ENCODE results near the gene ZNF160.
"Not testable (repeated sequence)": the region's sequence is repeated elsewhere in the genome, so short reads cannot be mapped to it uniquely, and the experiment has no call there.

ZNF160 gene

DNA sequence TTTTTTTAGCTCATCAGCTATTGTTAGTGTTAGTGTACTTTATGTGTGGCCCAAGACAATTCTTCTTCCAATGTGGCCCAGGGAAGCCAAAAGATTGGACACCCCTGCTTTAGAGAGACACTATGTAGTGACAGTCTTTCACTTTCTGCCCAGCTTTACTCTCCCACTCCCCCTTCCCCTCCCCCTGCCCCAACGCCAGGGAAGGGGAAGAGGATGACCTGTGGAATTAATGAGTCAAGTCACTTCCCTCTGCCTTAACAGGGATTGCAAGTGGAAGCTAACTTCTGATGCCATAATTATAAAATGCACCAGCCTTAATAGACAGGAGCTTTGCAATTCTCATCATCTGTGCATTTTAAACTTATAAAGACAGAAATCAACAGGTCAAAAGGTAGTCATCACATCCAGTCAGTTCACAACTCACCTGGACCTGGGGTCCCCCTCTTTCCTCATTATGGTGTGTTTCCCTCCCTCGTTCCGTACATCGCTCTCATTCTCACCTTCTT, 27.9 kb upstream of the ZNF160 start:
- DNase-seq (ENCODE audit: low read depth), result peak; percentile 6
- H3K4me3 ChIP-seq (ENCODE audit: low read depth, low read length), result no peak overlapping the region
- TF ChIP-seq, protein P1, sequence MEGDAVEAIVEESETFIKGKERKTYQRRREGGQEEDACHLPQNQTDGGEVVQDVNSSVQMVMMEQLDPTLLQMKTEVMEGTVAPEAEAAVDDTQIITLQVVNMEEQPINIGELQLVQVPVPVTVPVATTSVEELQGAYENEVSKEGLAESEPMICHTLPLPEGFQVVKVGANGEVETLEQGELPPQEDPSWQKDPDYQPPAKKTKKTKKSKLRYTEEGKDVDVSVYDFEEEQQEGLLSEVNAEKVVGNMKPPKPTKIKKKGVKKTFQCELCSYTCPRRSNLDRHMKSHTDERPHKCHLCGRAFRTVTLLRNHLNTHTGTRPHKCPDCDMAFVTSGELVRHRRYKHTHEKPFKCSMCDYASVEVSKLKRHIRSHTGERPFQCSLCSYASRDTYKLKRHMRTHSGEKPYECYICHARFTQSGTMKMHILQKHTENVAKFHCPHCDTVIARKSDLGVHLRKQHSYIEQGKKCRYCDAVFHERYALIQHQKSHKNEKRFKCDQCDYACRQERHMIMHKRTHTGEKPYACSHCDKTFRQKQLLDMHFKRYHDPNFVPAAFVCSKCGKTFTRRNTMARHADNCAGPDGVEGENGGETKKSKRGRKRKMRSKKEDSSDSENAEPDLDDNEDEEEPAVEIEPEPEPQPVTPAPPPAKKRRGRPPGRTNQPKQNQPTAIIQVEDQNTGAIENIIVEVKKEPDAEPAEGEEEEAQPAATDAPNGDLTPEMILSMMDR (conservative IDR thresholded peaks at IDR 0.05; ENCODE audit: low read depth, low read length), result no peak

DNA sequence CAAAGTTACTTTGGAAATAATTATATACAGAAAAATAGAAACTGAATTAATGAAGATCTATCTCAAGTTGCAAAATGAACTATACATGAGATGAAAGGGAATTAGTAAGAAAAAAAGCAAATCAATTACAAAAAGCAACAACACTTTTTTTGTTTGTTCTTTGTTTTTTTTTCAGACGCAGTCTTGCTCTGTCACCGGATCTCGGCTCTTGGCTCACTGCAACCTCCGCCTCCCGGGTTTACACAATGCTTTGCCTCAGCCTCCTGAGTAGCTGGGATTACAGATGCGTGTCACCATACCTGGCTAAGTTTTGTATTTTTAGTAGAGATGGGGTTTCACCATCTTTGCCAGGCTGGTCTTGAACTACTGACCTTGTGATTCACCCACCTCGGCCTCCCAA, 27.3 kb upstream of the ZNF160 start:
- no peak overlapping the region for H3K4me3 ChIP-seq (ENCODE audit: low read depth, low read length)
- TF ChIP-seq, protein P1 (conservative IDR thresholded peaks at IDR 0.05; ENCODE audit: low read depth, low read length), result no peak

DNA sequence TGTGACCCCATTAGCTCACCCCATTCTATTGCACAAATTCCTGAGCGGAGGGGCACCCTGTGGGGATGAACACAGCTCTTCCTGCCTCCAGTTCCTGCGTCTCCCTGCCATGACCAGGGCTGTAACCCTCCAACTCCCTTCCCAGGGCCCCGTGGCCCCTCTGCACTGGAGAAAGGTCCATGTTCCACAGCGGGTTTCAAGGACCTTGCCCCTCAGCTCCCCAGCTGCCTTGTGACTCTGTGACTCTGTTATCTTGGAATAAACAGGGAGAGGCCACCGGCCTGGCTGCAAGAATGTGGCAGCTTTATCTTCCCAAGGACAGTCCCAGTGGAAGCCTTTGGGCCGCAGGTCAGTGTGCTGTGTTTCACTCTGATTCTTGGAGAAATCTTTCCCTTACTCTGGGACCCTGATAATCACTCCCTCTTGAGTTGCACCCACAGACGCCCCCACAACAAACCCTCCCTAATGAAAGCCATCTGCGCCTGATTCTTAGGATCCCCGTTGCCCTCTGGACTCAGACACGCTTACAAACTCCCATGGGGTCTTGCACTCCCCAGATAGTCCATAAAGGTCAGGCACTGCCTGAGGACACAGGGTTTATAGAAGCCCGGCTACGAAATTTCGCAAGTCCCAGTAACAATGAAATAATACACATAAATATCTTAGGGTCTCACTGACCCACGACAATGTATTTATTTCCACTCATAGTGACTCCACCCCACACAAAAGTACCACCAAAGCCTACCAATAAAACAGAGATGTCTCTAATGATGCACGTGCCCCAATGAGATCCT, 23.7 kb upstream of the ZNF160 start:
- DNase-seq (ENCODE audit: low read depth); H3K4me3 ChIP-seq (ENCODE audit: low read depth, low read length): not testable (repeated sequence)

More for the DNA sequence above, 27.3 kb upstream of the ZNF160 start:
- peak; percentile 41 for DNase-seq (ENCODE audit: low read depth)

DNA sequence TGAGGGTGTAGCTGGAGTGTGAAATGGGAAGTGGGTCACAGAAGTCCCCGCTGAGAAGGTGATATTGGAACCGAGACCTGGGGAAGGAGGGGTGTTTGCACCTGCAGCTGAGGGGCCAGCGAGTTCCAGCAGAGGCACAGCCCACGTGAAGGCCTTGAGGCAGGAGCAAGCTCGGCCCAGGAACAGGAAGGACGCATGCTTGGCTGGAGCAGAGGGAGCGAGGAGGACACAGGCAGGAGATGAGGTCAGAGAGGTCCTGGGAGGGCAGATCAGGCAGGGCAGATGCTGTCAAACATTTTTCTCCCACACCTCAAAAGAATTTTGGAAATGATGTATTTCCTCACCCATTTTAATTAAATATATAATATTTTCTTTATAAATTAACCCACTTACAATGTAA, 20.2 kb upstream of the ZNF160 start:
- TF ChIP-seq, protein P1 (conservative IDR thresholded peaks at IDR 0.05; ENCODE audit: low read depth, low read length), result no peak
- no peak for DNase-seq (ENCODE audit: low read depth)
- H3K4me3 ChIP-seq (ENCODE audit: low read depth, low read length), result no peak overlapping the region

DNA sequence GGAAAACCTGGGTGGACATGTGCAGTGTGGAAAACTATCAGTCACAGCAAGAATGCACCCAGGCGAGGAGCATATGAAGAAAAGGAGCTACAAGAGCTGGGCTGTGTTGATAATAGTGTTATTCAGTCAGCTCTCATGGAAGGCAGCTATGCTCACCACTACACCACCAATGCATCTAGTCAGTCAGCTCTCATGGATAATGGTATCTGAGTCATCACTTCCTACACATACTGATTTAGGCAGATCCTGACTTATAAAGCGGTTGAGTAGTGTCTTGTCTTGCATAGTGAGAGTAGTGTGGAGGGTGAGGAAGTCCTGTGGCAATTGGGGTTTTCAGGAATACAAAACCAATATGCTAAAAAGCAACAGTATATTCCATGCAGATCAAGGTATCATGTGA, 9.1 kb upstream of the ZNF160 start:
- peak; percentile 23 for DNase-seq (ENCODE audit: low read depth)
- no peak overlapping the region for H3K4me3 ChIP-seq (ENCODE audit: low read depth, low read length)
- TF ChIP-seq, protein P1 (conservative IDR thresholded peaks at IDR 0.05; ENCODE audit: low read depth, low read length), result no peak

DNA sequence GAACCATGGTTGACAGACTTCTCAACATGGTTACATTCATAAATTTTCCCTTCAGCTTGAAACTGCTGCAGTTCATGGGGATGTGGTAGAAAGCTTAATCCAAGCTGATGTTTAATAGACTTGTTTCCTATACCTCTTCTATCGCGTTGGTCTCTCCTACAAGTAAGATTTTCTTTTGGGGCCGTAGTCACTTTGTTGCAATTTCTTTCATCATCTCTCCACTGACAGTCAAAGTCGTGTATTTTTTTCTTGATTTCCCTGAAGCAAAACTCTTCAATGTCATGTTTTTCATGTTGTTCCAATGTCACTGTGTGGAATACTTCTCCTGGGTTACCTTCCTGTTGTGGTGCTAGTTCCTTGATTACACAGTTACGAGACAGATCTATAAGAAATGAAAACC, 6.3 kb upstream of the ZNF160 start:
- TF ChIP-seq, protein P1 (conservative IDR thresholded peaks at IDR 0.05; ENCODE audit: low read depth, low read length), result no peak
- no peak overlapping the region for H3K4me3 ChIP-seq (ENCODE audit: low read depth, low read length)
- no peak for DNase-seq (ENCODE audit: low read depth)

DNA sequence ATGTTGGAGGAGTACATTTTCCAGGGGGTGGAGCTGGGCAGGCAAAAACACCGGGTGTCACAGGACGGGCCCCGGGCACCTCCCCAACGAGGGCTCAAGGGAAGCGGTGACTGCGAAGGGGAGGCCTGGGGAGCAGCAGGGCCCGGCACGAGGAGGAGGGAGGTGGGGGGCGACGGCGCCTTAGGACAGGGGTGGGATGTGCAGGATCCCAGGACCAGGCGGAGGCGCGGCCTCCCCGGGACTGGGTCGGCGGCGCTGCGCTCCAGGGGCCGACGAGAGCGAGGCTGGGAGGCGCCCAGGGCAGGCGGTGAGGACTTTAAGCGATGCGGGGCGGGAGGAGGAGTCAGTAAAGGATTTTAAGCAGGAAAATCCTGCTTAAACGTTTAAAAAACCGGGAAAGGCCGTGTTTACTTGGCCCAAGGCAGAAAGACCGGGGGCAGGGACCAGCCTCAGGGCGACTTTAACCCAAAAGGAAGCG, 427 bp downstream of the ZNF160 start:
- H3K4me3 ChIP-seq (ENCODE audit: low read depth, low read length), result peak overlapping the region; percentile 96
- DNase-seq (ENCODE audit: low read depth), result peak; percentile 60
- TF ChIP-seq, protein P1 (conservative IDR thresholded peaks at IDR 0.05; ENCODE audit: low read depth, low read length), result no peak

Measured in choroid plexus epithelial cell (primary cell).